Breast epithelium (tissue), 4 donors: ENCODE data around the gene AKAP8. TPM values are rescaled to one million over a fixed set of nuclear protein-coding genes. Genes with fewer than 3 reads are reported as not detected.
"Not testable (repeated sequence)": the region's sequence is repeated elsewhere in the genome, so short reads cannot be mapped to it uniquely, and the experiment has no call there.

Experiments used
- DNase-seq, 2 donors: peaks; one replicate each; pipeline ENCODE4 v3.0.0-alpha.2; 2019; ENCODE audit warnings: low spot score in 2 of 2
- H3K27ac ChIP-seq, 2 donors: fragments of 200-600 bp; sonication (generic) in 1 of 2; one replicate each; pipeline ENCODE4 v1.5.1; 2016 to 2019; ENCODE audit warnings: mild to moderate bottlenecking in 1 of 2
- H3K27me3 ChIP-seq, 2 donors: fragments of 200-600 bp; sonication (generic) in 1 of 2; one replicate each; pipeline versions ENCODE4 v1.5.1 to v1.6.0; 2017 to 2019; ENCODE audit warnings: control low read depth in 1 of 2, mild to moderate bottlenecking in 1 of 2
- H3K36me3 ChIP-seq: fragments of 200-600 bp; one replicate; pipeline ENCODE4 v1.5.1; 2019
- H3K4me1 ChIP-seq, 2 donors: fragments of 200-600 bp; sonication (generic); one replicate each; pipeline ENCODE4 v1.5.1; 2016 to 2019; ENCODE audit warnings: control low read depth in 1 of 2
- H3K4me3 ChIP-seq, 3 donors: fragments of 200-600 bp; sonication (generic); 1 replicate in 2 of 3; 2 replicates in 1 of 3; pipeline ENCODE4 v1.5.1; 2016 to 2019; ENCODE audit warnings: mild to moderate bottlenecking in 3 of 3, moderate library complexity in 2 of 3
- H3K9me3 ChIP-seq, 2 donors: fragments of 200-600 bp; sonication (generic) in 1 of 2; one replicate each; pipeline ENCODE4 v1.5.1; 2016 to 2019; ENCODE audit warnings: control low read depth in 1 of 2
- CTCF ChIP-seq, 3 donors: fragments of 450-650 bp; IDR thresholded peaks; one replicate each; pipeline ENCODE4 v1.5.1; 2016 to 2017; ENCODE audit warnings: antibody characterized with exemption in 3 of 3, mild to moderate bottlenecking in 3 of 3, moderate library complexity in 3 of 3
- POLR2A ChIP-seq: fragments of 450-650 bp; IDR thresholded peaks from one replicate; pipeline ENCODE4 v1.6.1; 2016; ENCODE audit warnings: antibody characterized with exemption, mild to moderate bottlenecking, moderate library complexity
- POLR2AphosphoS5 ChIP-seq, 3 donors: sonication (generic); formaldehyde crosslinking; IDR thresholded peaks; one replicate each; pipeline ENCODE4 v1.6.1; 2017; ENCODE audit warnings: antibody characterized with exemption in 3 of 3
- intact Hi-C: fragments of 100-400 bp; cut with DNase I; formaldehyde crosslinking; loops from one replicate; pipeline ENCODE4 v1.15.1; 2023; ENCODE audit warnings: low total_unique reads
- total RNA-seq, 3 donors: library from RNA; depleted of rRNA; stranded (reverse); fragments of >200 nt; gene quantifications; one replicate each; pipeline ENCODE4 v1.1.0, GENCODE V29; 2016

AKAP8 gene
- total RNA-seq, 3 donors from 2014 or later = 23.2 to 40.7 (median 33.4) TPM

GRCh38 chr19:15365264-15365663 is 14.3 kb downstream of the AKAP8 start:
- TF ChIP-seq CTCF (IDR thresholded peaks at IDR 0.05) = no peak
- no peak for TF ChIP-seq POLR2AphosphoS5 (IDR thresholded peaks at IDR 0.05)
- no peak for TF ChIP-seq POLR2A
- Histone ChIP-seq H3K36me3 (no peaks in the 10 kb centered on the region), H3K4me1 (no peaks in the 10 kb centered on the region), H3K4me3 (no peak overlapping the region), H3K9me3 (no peaks in the 10 kb centered on the region), H3K27ac (no peak overlapping the region), H3K27me3 (no peaks in the 10 kb centered on the region)
- no peak for DNase-seq
- intact Hi-C loops = no loop called here

DNA sequence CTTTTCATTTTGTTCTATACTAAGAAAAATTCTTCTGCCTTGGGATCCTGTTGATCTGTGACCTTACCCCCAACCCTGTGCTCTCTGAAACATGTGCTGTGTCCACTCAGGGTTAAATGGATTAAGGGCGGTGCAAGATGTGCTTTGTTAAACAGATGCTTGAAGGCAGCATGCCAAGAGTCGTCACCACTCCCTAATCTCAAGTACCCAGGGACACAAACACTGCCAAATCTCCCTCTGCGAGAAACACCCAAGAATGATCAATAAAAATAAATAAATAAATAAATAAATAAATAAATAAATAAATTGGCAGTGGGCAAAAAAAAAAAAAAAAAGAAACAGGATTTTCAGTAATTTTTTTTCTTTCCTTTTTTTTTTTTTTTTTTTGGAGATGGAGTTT is 15.8 kb downstream of the AKAP8 start:
- H3K36me3 ChIP-seq, intact Hi-C loops, H3K9me3 ChIP-seq: not testable (repeated sequence)

GRCh38 chr19:15363048-15363447 is 16.5 kb downstream of the AKAP8 start:
- H3K27me3 ChIP-seq, H3K36me3 ChIP-seq, H3K4me1 ChIP-seq, H3K9me3 ChIP-seq, DNase-seq, H3K27ac ChIP-seq, intact Hi-C loops, H3K4me3 ChIP-seq: not testable (repeated sequence)

More for the DNA sequence above, 15.8 kb downstream of the AKAP8 start:
- not testable (repeated sequence) for H3K4me3 ChIP-seq, H3K27ac ChIP-seq, H3K27me3 ChIP-seq, H3K4me1 ChIP-seq, DNase-seq

DNA sequence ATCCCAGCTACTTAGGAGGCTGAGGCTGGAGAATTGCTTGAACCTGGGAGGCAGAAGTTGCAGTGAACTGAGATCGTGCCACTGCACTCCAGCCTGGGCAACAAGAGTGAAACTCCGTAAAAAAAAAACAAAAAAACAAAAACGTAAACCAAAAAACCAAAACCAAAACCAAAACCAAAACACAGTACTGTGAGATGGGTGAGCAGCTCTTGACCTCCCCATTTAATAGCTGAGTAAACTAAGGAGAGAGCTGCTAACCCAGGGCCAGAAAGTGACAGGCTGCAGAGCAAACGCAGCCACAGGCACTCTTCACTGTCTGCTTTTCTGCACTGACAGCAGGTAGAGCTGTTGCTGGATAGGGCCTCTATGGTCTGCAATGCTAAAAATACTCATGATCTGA is 19.6 kb downstream of the AKAP8 start:
- H3K36me3 ChIP-seq = not testable (repeated sequence)

GRCh38 chr19:15358918-15359317 is 20.7 kb downstream of the AKAP8 start:
- intact Hi-C loops = no loop called here
- Histone ChIP-seq H3K9me3 (no peaks in the 10 kb centered on the region), H3K27ac (no peak overlapping the region), H3K4me1 (no peaks in the 10 kb centered on the region), H3K36me3 (peaks cover 14% of the 10 kb centered on the region), H3K27me3 (no peaks in the 10 kb centered on the region), H3K4me3 (no peak overlapping the region)
- no peak for TF ChIP-seq POLR2A
- TF ChIP-seq POLR2AphosphoS5 (IDR thresholded peaks at IDR 0.05) = no peak
- no peak for TF ChIP-seq CTCF (IDR thresholded peaks at IDR 0.05)
- no peak for DNase-seq

More for the DNA sequence above, 19.6 kb downstream of the AKAP8 start:
- H3K4me1 ChIP-seq, H3K27ac ChIP-seq, DNase-seq, H3K4me3 ChIP-seq, H3K27me3 ChIP-seq, H3K9me3 ChIP-seq, intact Hi-C loops: not testable (repeated sequence)

- no peak overlapping the region for H3K4me3 ChIP-seq
- no peaks in the 10 kb centered on the region for H3K4me1 ChIP-seq
- no peaks in the 10 kb centered on the region for H3K27me3 ChIP-seq
- intact Hi-C loops = no loop called here
- TF ChIP-seq CTCF (IDR thresholded peaks at IDR 0.05) = no peak
- no peak for TF ChIP-seq POLR2AphosphoS5 (IDR thresholded peaks at IDR 0.05)
- TF ChIP-seq POLR2A = no peak
- H3K36me3 ChIP-seq = peaks cover 14% of the 10 kb centered on the region
- no peak for DNase-seq
- H3K9me3 ChIP-seq = no peaks in the 10 kb centered on the region
- no peak overlapping the region for H3K27ac ChIP-seq
Observed at GRCh38 chr19:15357906-15358305, 21.7 kb downstream of the AKAP8 start.

DNA sequence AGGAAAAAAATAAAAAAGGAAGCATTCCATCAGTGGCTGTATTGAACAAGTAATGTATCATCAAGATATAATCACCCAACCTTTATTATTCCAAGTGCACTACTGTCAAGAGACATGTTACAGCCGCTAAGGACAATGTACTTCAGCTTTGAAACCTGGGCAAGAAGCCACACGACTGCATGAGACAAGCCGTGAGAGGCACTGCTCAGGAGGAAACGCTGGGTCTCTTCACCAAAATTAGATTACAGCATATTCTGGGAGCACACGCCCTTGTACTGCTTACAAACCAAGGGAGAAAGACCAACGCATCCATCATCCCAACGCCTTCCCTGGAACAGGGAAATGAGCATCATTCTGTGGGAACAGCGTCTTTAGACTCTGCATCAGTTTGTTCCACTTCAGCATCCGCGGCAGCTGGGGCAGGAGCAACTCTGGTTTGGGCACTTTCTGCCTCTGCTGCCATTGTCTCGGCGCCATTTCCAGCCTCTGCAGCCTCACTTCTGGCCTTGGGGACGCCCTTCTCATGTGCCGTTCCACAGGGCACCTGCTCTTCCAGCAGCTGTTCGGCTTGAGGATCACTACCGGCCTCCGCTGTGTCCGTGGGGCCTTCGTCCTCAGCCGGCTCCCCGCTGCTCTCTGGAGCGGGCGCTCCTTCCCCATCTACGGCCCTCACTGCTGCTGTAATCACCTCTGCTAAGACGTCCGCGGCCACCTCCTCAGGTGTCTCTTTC is 24.9 kb downstream of the AKAP8 start:
- Histone ChIP-seq H3K4me1 (no peaks in the 10 kb centered on the region), H3K27ac (no peak overlapping the region), H3K27me3 (no peaks in the 10 kb centered on the region), H3K4me3 (no peak overlapping the region), H3K9me3 (no peaks in the 10 kb centered on the region), H3K36me3 (peaks cover 14% of the 10 kb centered on the region)
- DNase-seq = no peak
- TF ChIP-seq POLR2AphosphoS5 (IDR thresholded peaks at IDR 0.05) = no peak
- no peak for TF ChIP-seq CTCF (IDR thresholded peaks at IDR 0.05)
- no peak for TF ChIP-seq POLR2A
- intact Hi-C loops = no loop called here
